SK-N-SH treated with all-trans-retinoic acid at 6 μM for 48 hours (cell line): ENCODE data around the gene POLR2M.

ENCODE experiments used
- ATAC-seq: fragments of 200-7000 bp; cut with Tn5 transposase; 3 replicates; pipeline ENCODE4 v1.9.1; 2020; ENCODE audit warnings: mild to moderate bottlenecking, moderate library complexity
- ARNTL ChIP-seq: fragments of 450-650 bp; formaldehyde crosslinking; IDR thresholded peaks from 2 replicates; pipeline ENCODE4 v1.5.0; 2020; ENCODE audit warnings: low read depth, mild to moderate bottlenecking, moderate library complexity, borderline replicate concordance
- BACH2 ChIP-seq: fragments of 250-450 bp; sonication (Bioruptor Pico); IDR thresholded peaks from 2 replicates; pipeline ENCODE4 v1.9.0; 2021; ENCODE audit warnings: mild to moderate bottlenecking, borderline replicate concordance
- CSDC2 ChIP-seq: fragments of 250-450 bp; sonication (Bioruptor Pico); IDR thresholded peaks from 2 replicates; pipeline ENCODE4 v1.5.0; 2020; ENCODE audit warnings: mild to moderate bottlenecking, moderate library complexity
- CSRNP3 ChIP-seq: fragments of 250-450 bp; sonication (Bioruptor Pico); IDR thresholded peaks from 2 replicates; pipeline ENCODE4 v1.5.1; 2021; ENCODE audit warnings: mild to moderate bottlenecking, moderate library complexity
- ESRRG ChIP-seq: fragments of 250-450 bp; sonication (Bioruptor Pico); IDR thresholded peaks from 2 replicates; pipeline ENCODE4 v1.6.1; 2021; ENCODE audit warnings: mild to moderate bottlenecking
- GLIS3 ChIP-seq: fragments of 250-450 bp; sonication (Bioruptor Pico); IDR thresholded peaks from 2 replicates; pipeline ENCODE4 v1.5.0; 2020; ENCODE audit warnings: mild to moderate bottlenecking, moderate library complexity
- ISL1 ChIP-seq: fragments of 250-450 bp; sonication (Bioruptor Pico); IDR thresholded peaks from 2 replicates; pipeline ENCODE4 v2.1.2; 2022; ENCODE audit warnings: mild to moderate bottlenecking, moderate library complexity
- PATZ1 ChIP-seq: fragments of 250-450 bp; sonication (Bioruptor Pico); IDR thresholded peaks from 2 replicates; pipeline ENCODE4 v1.8.0; 2020; ENCODE audit warnings: mild to moderate bottlenecking, moderate library complexity, borderline replicate concordance
- PPARA ChIP-seq: fragments of 250-450 bp; sonication (Bioruptor Pico); IDR thresholded peaks from 2 replicates; pipeline ENCODE4 v1.5.0; 2020; ENCODE audit warnings: mild to moderate bottlenecking, borderline replicate concordance
- RARB ChIP-seq: fragments of 250-450 bp; sonication (Bioruptor Pico); IDR thresholded peaks from 2 replicates; pipeline ENCODE4 v1.8.0; 2021; ENCODE audit warnings: mild to moderate bottlenecking, moderate library complexity
- SNAI2 ChIP-seq: fragments of 250-450 bp; sonication (Bioruptor Pico); IDR thresholded peaks from 2 replicates; pipeline ENCODE4 v1.5.0; 2020; ENCODE audit warnings: mild to moderate bottlenecking, moderate library complexity
- TOX ChIP-seq: fragments of 250-450 bp; sonication (Bioruptor Pico); IDR thresholded peaks from 2 replicates; pipeline ENCODE4 v1.8.0; 2021; ENCODE audit warnings: mild to moderate bottlenecking, moderate library complexity, borderline replicate concordance
- ZC3H10 ChIP-seq: fragments of 250-450 bp; sonication (Bioruptor Pico); IDR thresholded peaks from 2 replicates; pipeline ENCODE4 v1.5.1; 2021; ENCODE audit warnings: mild to moderate bottlenecking, moderate library complexity
- ZFP3 ChIP-seq: fragments of 250-450 bp; sonication (Bioruptor Pico); IDR thresholded peaks from 2 replicates; pipeline ENCODE4 v1.5.0; 2020; ENCODE audit warnings: mild to moderate bottlenecking, moderate library complexity
- ZFP30 ChIP-seq: fragments of 450-650 bp; formaldehyde crosslinking; IDR thresholded peaks from 2 replicates; pipeline ENCODE4 v1.5.0; 2022; ENCODE audit warnings: mild to moderate bottlenecking, moderate library complexity
- ZNF70 ChIP-seq: fragments of 450-650 bp; formaldehyde crosslinking; IDR thresholded peaks from 2 replicates; pipeline ENCODE4 v1.5.0; 2020; ENCODE audit warnings: mild to moderate bottlenecking, moderate library complexity
- ZNF8 ChIP-seq: fragments of 450-650 bp; formaldehyde crosslinking; IDR thresholded peaks from 2 replicates; pipeline ENCODE4 v1.5.0; 2020; ENCODE audit warnings: mild to moderate bottlenecking, moderate library complexity

The POLR2M gene

GRCh38 chr15:57706405-57707209, at the start of gene POLR2M:
TSS of gene POLR2M (plus strand) at chr15:57706714. CDS start at chr15:57706843, 129 bp downstream.
- TF ChIP-seq SNAI2 (no peak), ARNTL (CRISPR knock-in tag) (no peak), BACH2 (CRISPR knock-in tag) (no peak), PATZ1 (CRISPR knock-in tag) (no peak), ZFP30 (0 out of 2 replicates have a peak, but pooled peaks have one; percentile 2)
- TF ChIP-seq, all 23 proteins: peak for 1
- peak; percentile 94 for ATAC-seq

- ATAC-seq, result no peak
- TF ChIP-seq PATZ1 (CRISPR knock-in tag) (no peak), GLIS3 (CRISPR knock-in tag) (no peak), TOX (CRISPR knock-in tag) (no peak), ZFP30 (no peak), CSRNP3 (CRISPR knock-in tag) (no peak), ZFP3 (no peak), PPARA (CRISPR knock-in tag) (no peak), ISL1 (CRISPR knock-in tag) (no peak), ZNF8 (CRISPR knock-in tag) (no peak)
These were observed 48.9 kb upstream of the POLR2M start for GRCh38 chr15:57657619-57658018.

GRCh38 chr15:57662091-57662744, 44.3 kb upstream of the POLR2M start:
- no peak for TF ChIP-seq BACH2 (CRISPR knock-in tag)
- no peak for TF ChIP-seq ZNF70
- TF ChIP-seq ZC3H10, result no peak
- no peak for TF ChIP-seq RARB (CRISPR knock-in tag)
- TF ChIP-seq PATZ1 (CRISPR knock-in tag), result no peak
- no peak for TF ChIP-seq ZFP3
- TF ChIP-seq ESRRG (CRISPR knock-in tag), result no peak
- no peak for TF ChIP-seq PPARA (CRISPR knock-in tag)
- no peak for ATAC-seq

GRCh38 chr15:57662802-57663201, 43.7 kb upstream of the POLR2M start:
- no peak for ATAC-seq
- TF ChIP-seq CSDC2 (CRISPR knock-in tag) (no peak), ZFP3 (no peak)

- ATAC-seq, result no peak
- no peak for TF ChIP-seq SNAI2
These were observed 43.3 kb upstream of the POLR2M start for GRCh38 chr15:57663262-57663661.
